Smooth muscle cell of the brain vasculature (primary cell): ENCODE measurements around the gene BEX3.

Source experiments
- DNase-seq: peaks from one replicate; pipeline ENCODE4 v3.0.0-alpha.2; 2012; ENCODE audit warnings: low read depth, low spot score

BEX3 gene

GRCh38 chrX:103423955-103424638 lies 47.8 kb downstream of the BEX3 start:
- no peak for DNase-seq
